PC-9 (cell line): ENCODE measurements around the gene TMEM187.

Experiments used
- CTCF ChIP-seq: fragments of 200-600 bp; sonication (generic); conservative IDR thresholded peaks from 2 replicates; pipeline ENCODE4 v1.6.1; 2017; ENCODE audit warnings: mixed run types, antibody characterized with exemption, mild to moderate bottlenecking, moderate library complexity
- EZH2 ChIP-seq: fragments of 200-600 bp; sonication (generic); IDR thresholded peaks from 2 replicates; pipeline ENCODE4 v1.8.0; 2017; ENCODE audit warnings: antibody characterized with exemption, low read depth

GRCh38 chrX:154023276-154024000, 50.9 kb downstream of the TMEM187 start:
- TF ChIP-seq CTCF (no peak), EZH2 (no peak)
